ENCODE results near the gene SATB2.

The SATB2 gene

GRCh38 chr2:199465390-199465789, 7.7 kb upstream of the SATB2 start:
- DNase-seq, result no peak

- DNase-seq, result no peak
These were observed 7.0 kb upstream of the SATB2 start for GRCh38 chr2:199464606-199465352.

- no peak for DNase-seq
These were observed 6.2 kb upstream of the SATB2 start for GRCh38 chr2:199463708-199464605.

- peak; percentile 45 to 57 for DNase-seq
These were observed 5.4 kb upstream of the SATB2 start for GRCh38 chr2:199462956-199463692.

GRCh38 chr2:199462347-199462955, 4.7 kb upstream of the SATB2 start:
- DNase-seq, result no peak

- DNase-seq, result no peak
These were observed 4.1 kb upstream of the SATB2 start for GRCh38 chr2:199461711-199462346.

- DNase-seq, result no peak
These were observed 3.3 kb upstream of the SATB2 start for GRCh38 chr2:199460846-199461710.

GRCh38 chr2:199460101-199460671, 2.4 kb upstream of the SATB2 start:
- no peak for DNase-seq

- peak; percentile 68 to 73 for DNase-seq
These were observed 1.8 kb upstream of the SATB2 start for GRCh38 chr2:199459286-199460100.

- no peak for DNase-seq
These were observed 1.1 kb upstream of the SATB2 start for GRCh38 chr2:199458806-199459285.

- no peak for DNase-seq
These were observed 468 bp upstream of the SATB2 start for GRCh38 chr2:199458009-199458805.

GRCh38 chr2:199456383-199457146, 1.2 kb downstream of the SATB2 start:
- no peak for DNase-seq

- DNase-seq, result no peak
These were observed 2.0 kb downstream of the SATB2 start for GRCh38 chr2:199455545-199456382.

- no peak for DNase-seq
These were observed 2.6 kb downstream of the SATB2 start for GRCh38 chr2:199455210-199455544.

- no peak for DNase-seq
These were observed 4.8 kb downstream of the SATB2 start for GRCh38 chr2:199452991-199453379.

GRCh38 chr2:199452260-199452990, 5.3 kb downstream of the SATB2 start:
- no peak for DNase-seq

GRCh38 chr2:199449956-199450355, 7.8 kb downstream of the SATB2 start:
- no peak for DNase-seq

All from CD4-positive, alpha-beta T cell treated with Interleukin-1 beta for 1 hour (primary cell).